ENCODE measurements around the gene POMT2.

GRCh38 chr14:77273796-77274195 is 46.9 kb downstream of the POMT2 start:
- TF ChIP-seq POLR2A (IDR thresholded peaks at IDR 0.05; ENCODE audit: low read depth, low read length) (no peak), TAF1 (IDR thresholded peaks at IDR 0.05; ENCODE audit: borderline replicate concordance, low read depth, low read length) (no peak)

All from GM12892 (cell line).